ENCODE results near the gene NTRK2.

The NTRK2 gene

GRCh38 chr9:84916769-84917168 lies 247.2 kb downstream of the NTRK2 start:
- Histone ChIP-seq H3K4me1 (ENCODE audit: insufficient read depth, low read length, severe bottlenecking) (no peaks in the 10 kb centered on the region), H3K4me3 (ENCODE audit: low read depth, low read length, poor library complexity, severe bottlenecking) (no peak overlapping the region), H3K27ac (ENCODE audit: low read depth, low read length, poor library complexity, severe bottlenecking) (no peak overlapping the region), H3K9ac (ENCODE audit: low read length) (no peak overlapping the region), H3K27me3 (ENCODE audit: insufficient read depth, low read length) (no peaks in the 10 kb centered on the region), H4K20me1 (ENCODE audit: insufficient read depth, low read length) (no peaks in the 10 kb centered on the region), H2AFZ (ENCODE audit: low read length) (no peak overlapping the region), H3K9me2 (ENCODE audit: low read depth, low read length) (no peaks in the 10 kb centered on the region), H3K9me3 (ENCODE audit: low read length) (no peaks in the 10 kb centered on the region), H3K4me2 (ENCODE audit: low read length) (no peak overlapping the region), H3K36me3 (ENCODE audit: insufficient read depth, low read length) (no peaks in the 10 kb centered on the region), H3F3A (ENCODE audit: insufficient read depth, low read length) (no peaks in the 10 kb centered on the region), H3K79me2 (ENCODE audit: insufficient read depth, low read length) (no peaks in the 10 kb centered on the region)
- TF ChIP-seq EZH2 (IDR thresholded peaks at IDR 0.05; ENCODE audit: borderline replicate concordance, low read length), result no peak
- TF ChIP-seq, protein P1, sequence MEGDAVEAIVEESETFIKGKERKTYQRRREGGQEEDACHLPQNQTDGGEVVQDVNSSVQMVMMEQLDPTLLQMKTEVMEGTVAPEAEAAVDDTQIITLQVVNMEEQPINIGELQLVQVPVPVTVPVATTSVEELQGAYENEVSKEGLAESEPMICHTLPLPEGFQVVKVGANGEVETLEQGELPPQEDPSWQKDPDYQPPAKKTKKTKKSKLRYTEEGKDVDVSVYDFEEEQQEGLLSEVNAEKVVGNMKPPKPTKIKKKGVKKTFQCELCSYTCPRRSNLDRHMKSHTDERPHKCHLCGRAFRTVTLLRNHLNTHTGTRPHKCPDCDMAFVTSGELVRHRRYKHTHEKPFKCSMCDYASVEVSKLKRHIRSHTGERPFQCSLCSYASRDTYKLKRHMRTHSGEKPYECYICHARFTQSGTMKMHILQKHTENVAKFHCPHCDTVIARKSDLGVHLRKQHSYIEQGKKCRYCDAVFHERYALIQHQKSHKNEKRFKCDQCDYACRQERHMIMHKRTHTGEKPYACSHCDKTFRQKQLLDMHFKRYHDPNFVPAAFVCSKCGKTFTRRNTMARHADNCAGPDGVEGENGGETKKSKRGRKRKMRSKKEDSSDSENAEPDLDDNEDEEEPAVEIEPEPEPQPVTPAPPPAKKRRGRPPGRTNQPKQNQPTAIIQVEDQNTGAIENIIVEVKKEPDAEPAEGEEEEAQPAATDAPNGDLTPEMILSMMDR (IDR thresholded peaks at IDR 0.05; ENCODE audit: low read length), result no peak

- H3K9me2 ChIP-seq (ENCODE audit: low read depth, low read length), result no peaks in the 10 kb centered on the region
- no peak overlapping the region for H3K27ac ChIP-seq (ENCODE audit: low read depth, low read length, poor library complexity, severe bottlenecking)
- no peaks in the 10 kb centered on the region for H4K20me1 ChIP-seq (ENCODE audit: insufficient read depth, low read length)
- H3K9ac ChIP-seq (ENCODE audit: low read length), result no peak overlapping the region
- H3K4me2 ChIP-seq (ENCODE audit: low read length), result no peak overlapping the region
- H3K27me3 ChIP-seq (ENCODE audit: insufficient read depth, low read length), result no peaks in the 10 kb centered on the region
- no peak overlapping the region for H2AFZ ChIP-seq (ENCODE audit: low read length)
- no peaks in the 10 kb centered on the region for H3K9me3 ChIP-seq (ENCODE audit: low read length)
- no peak overlapping the region for H3K4me3 ChIP-seq (ENCODE audit: low read depth, low read length, poor library complexity, severe bottlenecking)
- no peaks in the 10 kb centered on the region for H3K79me2 ChIP-seq (ENCODE audit: insufficient read depth, low read length)
- TF ChIP-seq, protein P1 (IDR thresholded peaks at IDR 0.05; ENCODE audit: low read length), result no peak
- no peak for TF ChIP-seq EZH2 (IDR thresholded peaks at IDR 0.05; ENCODE audit: borderline replicate concordance, low read length)
- no peaks in the 10 kb centered on the region for H3K36me3 ChIP-seq (ENCODE audit: insufficient read depth, low read length)
- no peaks in the 10 kb centered on the region for H3K4me1 ChIP-seq (ENCODE audit: insufficient read depth, low read length, severe bottlenecking)
- no peaks in the 10 kb centered on the region for H3F3A ChIP-seq (ENCODE audit: insufficient read depth, low read length)
These were observed 248.0 kb downstream of the NTRK2 start for GRCh38 chr9:84917366-84918070.

GRCh38 chr9:84919440-84919839 lies 249.9 kb downstream of the NTRK2 start:
- Histone ChIP-seq H3K4me2 (ENCODE audit: low read length) (no peak overlapping the region), H3F3A (ENCODE audit: insufficient read depth, low read length) (no peaks in the 10 kb centered on the region), H3K9me2 (ENCODE audit: low read depth, low read length) (no peaks in the 10 kb centered on the region), H3K4me3 (ENCODE audit: low read depth, low read length, poor library complexity, severe bottlenecking) (no peak overlapping the region), H3K4me1 (ENCODE audit: insufficient read depth, low read length, severe bottlenecking) (no peaks in the 10 kb centered on the region), H3K9me3 (ENCODE audit: low read length) (no peaks in the 10 kb centered on the region), H3K9ac (ENCODE audit: low read length) (no peak overlapping the region), H4K20me1 (ENCODE audit: insufficient read depth, low read length) (no peaks in the 10 kb centered on the region), H3K36me3 (ENCODE audit: insufficient read depth, low read length) (no peaks in the 10 kb centered on the region), H3K79me2 (ENCODE audit: insufficient read depth, low read length) (no peaks in the 10 kb centered on the region), H3K27ac (ENCODE audit: low read depth, low read length, poor library complexity, severe bottlenecking) (no peak overlapping the region), H3K27me3 (ENCODE audit: insufficient read depth, low read length) (no peaks in the 10 kb centered on the region), H2AFZ (ENCODE audit: low read length) (no peak overlapping the region)
- no peak for TF ChIP-seq EZH2 (IDR thresholded peaks at IDR 0.05; ENCODE audit: borderline replicate concordance, low read length)
- TF ChIP-seq, protein P1 (IDR thresholded peaks at IDR 0.05; ENCODE audit: low read length), result no peak
